NCI-H1092 treated with DMSO at 0.1 percent for 48 hours (cell line): ENCODE measurements around the gene CNTNAP2.

Source experiments
- DNase-seq: peaks from one replicate; lab custom pipeline; 2025; lab: John Stamatoyannopoulos, UW

The CNTNAP2 gene

DNA sequence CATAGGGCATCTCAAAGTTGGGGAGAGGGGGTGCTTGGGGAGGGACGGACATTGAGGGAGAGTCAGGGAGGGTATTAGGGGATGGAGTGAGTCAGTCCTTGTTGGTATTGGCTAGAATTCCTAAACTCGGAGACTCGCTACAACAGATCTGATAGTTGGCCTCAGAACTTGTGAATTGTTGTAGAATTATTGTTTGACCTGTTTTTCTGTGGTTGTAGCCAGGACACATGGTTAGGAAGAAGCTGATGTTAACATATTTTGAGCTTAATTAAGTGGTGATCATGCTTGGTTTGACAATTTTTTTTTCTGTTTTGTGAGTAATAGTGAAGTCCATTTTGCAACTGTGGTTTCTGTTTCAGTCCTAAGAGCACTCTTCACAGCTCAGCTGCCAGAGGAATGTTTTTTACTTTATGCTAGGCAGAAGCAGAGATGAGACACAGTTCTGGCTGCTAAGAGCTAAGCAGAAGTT lies 1283.7 kb downstream of the CNTNAP2 start:
- DNase-seq = no peak

DNA sequence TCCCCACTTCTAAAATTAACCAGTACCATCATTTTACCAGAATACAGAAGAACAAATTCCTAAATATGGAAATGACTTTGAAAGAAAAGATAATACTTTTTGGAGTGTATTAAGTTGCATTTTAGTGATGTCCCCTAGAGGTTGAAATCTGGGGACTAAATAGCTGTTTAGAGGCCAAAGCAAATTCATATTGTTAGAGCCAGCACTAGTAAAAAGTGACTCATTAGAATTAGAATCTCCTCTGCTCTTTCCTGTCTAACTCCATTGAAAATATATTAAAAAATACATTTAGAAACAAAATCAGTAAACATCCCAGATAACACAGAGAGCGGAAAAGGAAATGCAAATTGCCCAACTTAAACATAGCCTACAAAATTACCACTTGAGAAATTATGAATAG lies 1284.3 kb downstream of the CNTNAP2 start:
- no peak for DNase-seq

DNA sequence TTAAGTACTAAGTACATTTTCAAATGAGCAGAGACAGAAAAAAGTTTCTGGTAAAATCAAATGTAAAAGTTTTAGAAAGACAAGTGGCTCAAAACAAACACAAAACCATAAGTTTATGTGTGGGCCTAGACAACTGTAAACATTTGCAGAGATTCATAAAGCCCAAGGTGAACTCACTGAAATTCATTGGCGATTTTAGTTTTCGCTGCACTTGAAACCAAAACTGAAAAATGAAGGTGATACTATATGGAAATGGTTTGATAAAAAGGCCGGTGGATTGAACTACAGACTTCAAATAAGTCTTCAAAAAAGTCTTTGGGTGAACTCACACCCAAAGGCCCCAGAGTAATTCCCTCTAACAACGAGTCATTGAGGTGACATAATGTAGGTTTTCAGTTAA lies 1289.0 kb downstream of the CNTNAP2 start:
- no peak for DNase-seq

DNA sequence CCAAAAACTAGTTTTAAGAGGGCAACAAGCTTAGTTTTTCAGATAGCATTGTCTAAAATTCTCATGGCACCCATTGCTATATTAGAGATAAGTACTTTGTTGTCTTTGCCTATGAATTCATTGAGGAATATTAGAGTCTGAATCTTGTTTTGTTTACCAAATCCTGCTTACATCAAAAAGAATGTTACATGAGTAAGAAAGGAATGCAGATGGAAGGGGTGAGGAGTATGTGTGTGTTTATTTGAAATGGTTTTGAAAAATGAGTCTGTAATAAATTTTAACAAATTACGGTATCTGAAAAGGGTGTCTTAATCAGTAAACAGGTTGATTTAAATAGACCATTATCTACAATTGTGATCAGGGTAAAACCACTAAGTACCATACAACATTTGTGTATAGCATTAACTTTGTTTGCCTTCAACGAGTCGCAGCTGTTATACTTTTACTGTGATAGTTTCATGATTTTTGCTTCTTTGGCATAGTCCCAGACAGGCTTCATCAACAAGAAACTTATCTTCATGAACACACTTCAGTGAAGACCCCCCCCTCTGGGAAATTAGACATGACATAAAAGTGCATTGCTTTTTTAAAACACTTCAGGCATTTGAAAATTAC lies 1290.0 kb downstream of the CNTNAP2 start:
- no peak for DNase-seq

DNA sequence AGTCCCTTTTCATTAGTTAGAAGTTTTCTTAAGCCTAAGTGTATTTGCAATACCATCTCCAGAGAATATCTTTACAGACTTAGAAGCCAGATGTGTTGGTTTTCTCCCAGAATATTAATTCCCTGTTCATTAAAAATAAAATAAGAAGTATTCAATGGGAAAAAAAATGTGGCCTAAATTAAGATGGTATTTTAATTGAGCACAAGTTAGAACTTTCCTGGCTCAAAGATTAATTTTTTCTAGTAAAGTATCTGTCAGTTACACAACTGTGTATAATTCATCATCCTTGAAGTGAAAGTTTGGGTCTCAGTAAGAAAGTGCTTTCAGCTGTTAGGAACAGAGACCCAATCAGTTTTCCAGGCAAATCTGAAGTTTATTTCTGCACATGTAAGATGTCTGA lies 1294.5 kb downstream of the CNTNAP2 start:
- DNase-seq = no peak

DNA sequence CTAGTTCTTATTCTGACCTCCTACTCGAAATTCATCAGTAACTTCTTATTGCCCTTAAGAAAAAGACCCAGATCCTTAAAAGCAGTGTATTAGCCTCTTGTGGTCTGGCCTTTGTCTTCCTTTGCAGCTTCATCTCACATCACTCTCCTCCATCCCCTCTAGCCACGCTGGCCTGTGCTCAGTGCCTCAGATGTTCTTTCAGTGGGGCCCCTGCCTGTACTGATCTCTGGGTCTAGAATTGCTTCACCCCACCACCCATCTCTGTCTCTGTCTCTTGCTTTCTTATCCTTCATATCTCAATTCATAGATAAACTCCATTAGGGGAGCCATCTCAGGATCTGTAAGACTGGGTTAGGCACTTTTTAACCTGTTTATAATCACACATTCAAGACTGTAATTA lies 1295.5 kb downstream of the CNTNAP2 start:
- no peak for DNase-seq

DNA sequence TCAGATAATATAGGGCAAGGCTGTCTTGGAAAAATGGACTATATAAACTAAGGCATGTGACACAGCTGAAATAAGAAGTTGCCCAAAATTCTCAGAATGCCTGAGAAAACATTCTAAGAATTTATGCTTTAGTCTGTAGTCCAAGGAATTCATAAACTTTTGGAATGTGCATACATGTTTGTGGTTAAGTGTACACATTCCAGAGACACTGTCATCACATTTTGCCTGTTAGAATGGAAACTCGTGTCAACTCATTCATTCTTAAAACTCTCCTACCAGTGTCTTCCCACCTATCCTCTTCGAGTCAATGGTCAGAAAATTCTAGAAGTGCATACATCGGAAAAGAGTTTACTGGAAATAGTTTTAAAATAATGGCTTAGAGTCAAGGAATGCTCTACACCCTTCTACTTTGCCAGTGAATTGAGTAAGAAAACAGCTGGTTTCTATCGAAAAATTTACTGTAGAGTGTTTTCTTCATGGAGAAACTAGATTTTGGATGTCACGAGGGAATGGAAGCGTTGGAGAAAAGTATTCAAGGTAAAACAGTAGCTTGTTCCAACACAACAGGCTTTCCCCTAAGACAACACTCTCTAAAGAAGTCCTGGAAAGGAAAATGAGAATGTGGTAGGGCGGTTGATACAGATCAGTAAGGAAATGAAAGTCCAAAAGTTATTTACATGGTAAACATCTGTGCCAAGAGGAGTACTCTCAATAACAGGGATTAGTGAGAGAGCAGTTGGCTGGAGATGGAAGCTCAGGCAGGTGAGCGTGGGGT lies 1296.4 kb downstream of the CNTNAP2 start:
- DNase-seq = no peak

DNA sequence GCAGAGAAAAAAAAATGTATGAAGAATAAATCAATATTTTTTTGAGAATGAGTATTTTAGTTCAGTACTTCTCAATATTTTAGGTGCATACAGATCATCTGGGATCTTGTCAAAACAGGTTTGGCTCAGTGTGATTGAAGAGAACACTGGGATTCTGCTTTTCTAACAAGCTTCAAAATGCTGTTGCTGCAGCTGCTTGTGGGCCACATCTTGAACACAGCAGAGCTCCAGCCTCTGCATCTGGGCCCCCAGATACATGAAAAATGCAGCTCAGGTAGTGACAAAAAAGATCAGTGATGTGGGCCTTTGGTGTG lies 1296.9 kb downstream of the CNTNAP2 start:
- DNase-seq = peak; percentile 20

DNA sequence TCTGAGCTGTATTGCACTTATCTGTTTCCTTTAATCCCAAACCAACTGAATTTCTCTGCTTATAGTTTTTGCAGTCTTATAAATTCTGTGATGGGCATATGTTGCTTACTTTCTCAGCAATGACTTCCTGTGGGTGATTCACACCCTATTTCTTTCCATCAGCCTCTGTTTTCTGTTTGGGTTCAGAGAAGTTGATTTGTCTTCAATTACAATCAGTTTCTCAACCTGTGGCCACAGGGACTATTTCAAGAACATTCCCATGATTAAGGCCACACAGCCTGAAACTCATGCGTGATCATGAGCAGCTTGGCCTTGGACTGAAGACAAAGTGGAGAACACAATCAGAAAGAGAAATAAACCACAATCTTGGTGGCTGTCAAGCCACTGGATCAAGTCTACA lies 1299.4 kb downstream of the CNTNAP2 start:
- DNase-seq = no peak

DNA sequence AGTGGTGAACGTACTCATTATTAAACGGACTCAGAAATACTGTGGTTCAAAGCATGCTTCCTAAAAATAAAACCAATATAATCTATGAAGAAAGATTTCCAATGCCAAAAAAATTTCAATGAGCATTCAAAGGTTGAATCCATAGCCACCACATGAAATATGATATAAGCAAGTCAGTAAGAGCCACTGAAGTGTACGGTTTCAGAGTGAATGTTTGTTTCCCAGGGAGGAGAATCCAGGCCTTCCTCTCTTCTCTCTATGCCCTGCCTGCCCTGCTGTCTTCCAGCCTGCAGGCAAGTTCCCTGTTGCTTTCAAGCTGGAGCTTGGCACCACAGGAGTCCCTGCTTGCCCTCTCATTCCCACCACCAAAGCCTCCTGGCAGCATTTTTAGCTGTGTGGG lies 1302.4 kb downstream of the CNTNAP2 start:
- DNase-seq = no peak

DNA sequence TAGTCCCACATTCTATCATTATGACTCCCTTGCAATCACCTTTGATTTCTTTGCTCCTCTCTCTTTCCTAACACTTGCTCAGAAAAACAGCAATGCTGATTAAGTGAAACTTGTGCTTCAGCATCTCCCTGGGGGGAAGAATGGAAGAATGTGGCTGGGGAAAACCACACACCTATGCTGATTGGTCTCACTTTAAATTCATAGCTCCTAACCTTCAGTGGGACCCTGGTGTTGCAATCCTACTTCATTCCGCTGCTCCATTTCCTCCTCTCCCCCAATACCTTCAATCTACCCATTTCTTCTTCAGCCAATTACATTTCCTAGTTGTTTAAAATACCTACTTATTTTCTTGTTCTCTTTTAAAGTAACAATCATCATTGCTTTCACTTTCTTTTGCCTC lies 1307.3 kb downstream of the CNTNAP2 start:
- no peak for DNase-seq

DNA sequence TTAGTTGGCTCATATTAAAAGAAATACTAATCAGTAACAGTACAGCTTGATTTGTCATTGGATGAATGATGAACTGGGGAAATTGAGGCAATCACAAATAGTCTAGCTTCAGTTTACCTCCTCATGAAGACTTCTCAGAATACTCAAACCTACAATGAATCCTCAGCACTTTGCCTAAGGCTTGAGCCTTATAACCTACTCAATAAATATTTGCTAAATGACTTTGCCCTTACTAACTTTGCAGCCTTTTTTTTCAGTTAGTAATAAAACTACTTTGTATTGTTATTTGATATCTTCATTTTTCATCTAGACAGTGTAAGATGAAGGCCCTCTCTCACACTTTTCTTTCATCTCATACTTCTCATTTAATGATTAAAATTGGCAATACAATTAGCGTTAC lies 1311.5 kb downstream of the CNTNAP2 start:
- no peak for DNase-seq

DNA sequence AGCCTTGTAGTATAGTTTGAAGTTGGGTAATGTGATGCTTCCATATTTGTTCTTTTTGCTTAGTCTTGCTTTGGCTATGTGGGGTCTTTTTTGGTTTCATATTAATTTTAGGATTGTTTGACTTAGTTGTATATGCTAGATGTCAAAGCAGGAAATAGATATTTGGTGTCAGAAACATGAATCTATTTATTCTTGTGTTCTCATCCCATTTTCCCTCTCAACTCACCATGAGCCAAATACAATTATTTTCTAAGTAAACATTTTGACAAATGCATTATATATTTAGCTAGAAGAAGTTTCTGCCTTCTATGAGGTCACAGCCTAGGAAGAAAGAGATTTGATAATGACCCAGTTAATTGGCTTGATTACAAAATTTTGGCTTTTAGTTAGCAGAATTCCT lies 1313.4 kb downstream of the CNTNAP2 start:
- no peak for DNase-seq

DNA sequence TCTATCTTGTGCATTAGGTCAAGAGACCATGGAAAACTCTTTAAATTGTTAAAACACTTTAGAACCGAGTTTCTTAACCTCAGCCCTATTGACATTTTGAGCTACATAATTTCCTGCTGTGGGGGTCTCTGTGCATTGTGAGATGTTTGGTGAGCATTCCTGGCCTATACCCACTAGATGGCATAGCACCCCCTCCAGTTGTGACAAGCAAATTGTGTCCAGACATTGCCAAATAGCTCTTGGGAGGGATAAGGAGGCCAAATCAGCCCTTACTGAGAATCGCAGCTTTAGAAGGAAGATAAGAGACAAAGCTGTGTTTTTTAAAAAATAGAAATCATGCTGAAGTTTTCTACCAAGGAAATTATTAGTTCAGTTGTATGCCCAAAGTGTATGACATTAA lies 1315.5 kb downstream of the CNTNAP2 start:
- peak; percentile 67 for DNase-seq

DNA sequence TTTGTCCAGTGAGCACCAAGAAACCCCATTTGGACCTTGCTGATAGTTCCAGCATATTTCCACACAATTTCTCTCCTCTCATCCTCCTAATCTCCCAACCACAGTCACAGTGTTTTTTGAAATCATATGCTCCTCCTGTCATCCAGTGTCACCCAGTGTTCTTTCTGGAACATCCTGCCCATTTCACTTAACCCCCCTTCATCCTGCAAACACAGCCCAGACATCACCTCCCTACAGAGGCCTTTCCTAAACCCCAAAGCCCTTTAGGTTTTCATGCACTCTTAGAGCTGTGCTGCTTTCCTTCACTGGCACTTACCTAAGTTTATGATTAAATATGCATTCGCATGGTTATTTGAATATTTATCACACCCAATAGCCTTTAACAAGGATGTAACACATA lies 1316.0 kb downstream of the CNTNAP2 start:
- DNase-seq = no peak

DNA sequence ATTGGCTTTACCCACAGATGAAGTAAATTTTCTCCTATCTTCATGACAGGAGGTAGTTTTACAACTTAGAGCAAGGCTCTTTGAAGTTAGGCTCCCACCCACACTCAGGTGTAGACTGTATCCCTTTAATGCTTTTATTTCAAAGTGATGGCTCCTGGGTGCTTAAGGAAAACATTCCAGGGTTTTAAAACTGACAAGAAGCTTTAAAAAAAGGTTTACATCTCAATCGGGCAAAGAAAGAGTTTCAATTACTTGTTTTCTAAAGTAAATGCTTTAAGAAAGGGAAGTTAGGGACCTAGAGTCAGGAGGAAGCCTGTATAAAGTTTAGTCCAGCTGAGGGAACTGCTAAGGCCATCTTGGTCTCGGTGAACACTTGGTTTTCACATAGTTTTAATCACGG lies 1320.1 kb downstream of the CNTNAP2 start:
- no peak for DNase-seq

DNA sequence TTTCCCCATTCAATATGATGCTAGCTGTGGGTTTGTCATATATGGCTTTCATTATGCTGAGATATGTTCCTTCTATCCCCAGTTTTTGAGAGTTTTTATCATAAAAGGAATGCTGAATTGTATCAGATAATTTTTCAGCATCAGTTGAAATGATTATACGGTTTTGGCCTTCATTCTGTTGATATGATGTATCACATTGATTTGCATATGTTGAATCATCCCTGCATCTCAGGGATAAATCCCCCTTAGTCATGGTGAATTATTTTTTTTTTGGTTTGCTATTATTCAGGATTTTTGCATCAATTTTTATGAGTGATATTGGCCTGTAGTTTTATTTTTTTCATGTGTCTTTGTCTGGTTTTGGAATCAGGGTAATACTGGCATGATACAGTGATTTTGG lies 1321.6 kb downstream of the CNTNAP2 start:
- no peak for DNase-seq

DNA sequence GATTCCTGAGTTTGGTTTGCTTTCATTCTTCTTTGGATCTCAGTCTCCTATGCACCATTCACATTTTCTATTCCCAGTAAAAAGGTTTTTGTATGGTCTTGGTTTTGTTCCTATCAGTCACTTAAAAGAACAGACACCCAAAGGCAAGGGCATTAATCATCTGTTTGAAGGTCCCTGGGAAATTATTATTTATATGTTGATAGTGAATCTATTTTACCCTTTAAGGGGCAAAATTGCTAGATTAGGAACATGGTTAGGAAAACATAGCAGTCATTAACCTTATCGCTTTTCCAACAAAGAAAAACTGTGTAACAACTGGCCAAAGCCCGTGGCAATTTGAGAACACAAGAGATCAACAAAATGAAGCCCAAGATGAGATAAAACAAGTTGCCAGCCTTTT lies 1327.3 kb downstream of the CNTNAP2 start:
- no peak for DNase-seq

DNA sequence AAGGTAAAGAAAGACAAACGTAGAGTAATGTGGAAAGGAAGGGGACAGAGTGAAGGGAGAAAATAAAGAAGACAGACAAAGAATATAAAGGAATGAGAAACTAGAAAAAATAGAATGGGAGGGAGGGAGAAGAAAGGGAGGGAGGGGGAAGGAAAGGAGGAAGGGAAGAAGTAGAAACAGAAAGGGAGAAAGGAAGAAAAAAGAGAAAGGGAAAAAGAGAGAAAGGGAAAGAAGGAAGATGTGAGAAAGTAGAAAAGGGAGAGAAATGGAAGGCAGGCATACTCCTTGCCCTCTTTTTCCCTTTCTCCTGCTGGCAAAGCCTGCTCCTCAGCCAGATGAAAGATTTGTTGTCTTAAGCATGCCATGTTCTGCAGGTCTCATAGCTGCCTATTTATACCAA lies 1336.2 kb downstream of the CNTNAP2 start:
- DNase-seq = no peak

DNA sequence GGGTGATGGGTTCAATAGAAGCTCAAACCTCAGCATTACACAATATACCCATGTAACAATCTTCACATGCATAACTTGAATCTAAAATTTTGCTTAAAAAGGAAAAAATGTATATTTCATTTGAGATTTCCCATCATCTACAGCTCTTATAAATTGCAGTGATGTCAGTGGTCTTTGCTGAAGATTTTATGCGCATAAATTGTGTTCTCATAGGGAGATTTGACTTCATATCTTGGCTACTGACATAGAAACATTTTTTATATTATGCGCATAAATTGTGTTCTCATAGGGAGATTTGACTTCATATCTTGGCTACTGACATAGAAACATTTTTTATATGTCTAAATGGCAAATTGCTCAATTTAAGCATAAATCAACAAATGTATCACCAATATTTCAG lies 1348.6 kb downstream of the CNTNAP2 start:
- DNase-seq = no peak

DNA sequence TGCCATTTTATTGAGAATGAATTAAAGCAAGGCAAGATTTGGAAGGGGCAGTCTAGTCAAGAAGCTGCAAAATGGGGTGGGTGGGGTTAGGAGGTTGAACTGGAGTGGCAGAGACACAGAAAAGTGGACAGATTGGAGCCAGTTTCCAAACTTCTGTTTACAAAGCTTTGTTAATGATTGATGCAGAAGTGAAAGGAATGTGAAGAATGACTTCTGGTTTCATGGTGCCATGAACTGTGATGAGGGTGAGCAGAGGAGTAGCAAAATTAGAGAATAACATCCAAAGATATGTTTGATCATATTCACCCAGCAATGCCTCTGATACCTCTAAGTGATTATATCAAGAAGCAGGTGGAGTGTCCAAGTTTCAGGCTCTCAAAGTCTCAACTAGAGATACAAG lies 1356.0 kb downstream of the CNTNAP2 start:
- DNase-seq = no peak

DNA sequence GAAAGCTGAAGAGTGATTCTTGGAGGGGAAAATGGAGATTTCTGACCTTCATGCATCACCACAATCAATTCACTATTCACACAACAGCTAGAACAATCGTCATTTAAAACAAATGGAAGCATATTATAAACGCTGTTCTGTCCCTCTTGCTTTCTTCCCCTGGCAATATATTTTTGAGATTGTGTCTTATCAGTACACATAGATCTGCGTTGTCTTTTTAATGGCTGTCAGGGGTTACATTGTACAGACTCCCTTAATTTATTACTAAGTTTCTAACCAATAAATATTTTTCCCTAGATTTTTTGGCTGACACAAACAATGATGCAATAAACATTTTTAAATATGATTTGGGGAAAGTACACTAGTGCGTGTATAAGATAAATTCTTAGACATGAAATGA lies 1358.3 kb downstream of the CNTNAP2 start:
- DNase-seq = no peak

DNA sequence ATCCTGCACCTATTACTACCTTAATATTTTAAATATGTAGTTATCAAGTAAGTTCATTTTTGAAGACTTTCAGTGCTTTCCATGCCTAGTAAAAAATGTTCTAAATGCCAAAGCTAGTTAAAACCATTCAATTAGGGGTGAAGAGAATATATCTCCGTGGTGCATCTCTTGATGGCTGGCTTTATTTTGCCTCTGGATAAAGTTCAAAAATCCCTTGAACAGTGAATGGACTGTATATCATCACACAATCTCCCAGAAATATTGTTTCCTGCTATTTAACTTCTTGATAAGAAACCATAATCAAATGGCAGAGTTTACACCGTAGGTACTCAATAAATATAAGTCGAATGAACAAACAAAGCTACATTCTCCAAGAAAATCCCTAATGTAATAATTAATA lies 1360.9 kb downstream of the CNTNAP2 start:
- no peak for DNase-seq

DNA sequence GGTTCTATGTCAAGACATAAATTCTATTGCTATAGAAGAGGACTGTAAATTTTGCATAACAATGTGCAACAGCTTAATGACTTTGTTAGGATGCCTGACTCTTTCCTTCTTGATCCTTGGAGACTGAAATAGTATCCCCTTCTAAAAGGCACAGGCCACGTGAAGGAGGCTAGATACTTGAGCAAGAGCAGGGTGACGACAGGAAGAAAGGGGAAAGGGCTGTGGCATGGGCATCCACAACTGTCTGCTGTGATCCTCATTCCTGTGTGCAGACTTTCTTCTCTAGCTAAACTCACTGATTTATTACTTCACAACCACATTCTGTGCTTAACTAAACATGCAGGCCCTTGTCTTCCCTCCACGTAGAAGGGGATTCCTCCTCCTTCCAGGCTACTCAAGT lies 1362.2 kb downstream of the CNTNAP2 start:
- no peak for DNase-seq
